HepG2 (cell line): ENCODE data around the gene B3GNT8. TPM values are rescaled to one million over a fixed set of nuclear protein-coding genes. Genes with fewer than 3 reads are reported as not detected.

ENCODE experiments used
- ATAC-seq: fragments of 200-7000 bp; cut with Tn5 transposase; 3 replicates; pipeline ENCODE4 v1.9.1; 2020; ENCODE audit warnings: mild to moderate bottlenecking, moderate library complexity
- BruUV-seq: library from RNA; stranded (reverse); fragments of 400-500 nt; replicated peaks from 2 replicates; lab custom pipeline; 2021; lab: Mats Ljungman, UMichigan
- CTCF ChIA-PET: fragments of 300-600 bp; formaldehyde crosslinking; extraction: SDS; loops from one replicate; lab custom pipeline; 2021; ENCODE audit warnings: low total read pairs, inconsistent platforms, low intra/inter-chr PET ratio; lab: Yijun Ruan, JAX
- POLR2A ChIA-PET: fragments of 350-600 bp; sonication (Branson Sonifier 250); formaldehyde crosslinking; loops from one replicate; lab custom pipeline; 2020; ENCODE audit warnings: antibody characterized with exemption, inconsistent platforms; lab: Yijun Ruan, JAX
- DNase-seq: peaks from one replicate; pipeline ENCODE4 v3.0.0-alpha.2; 2015; ENCODE audit warnings: low spot score
- FAIRE-seq: peaks from 3 replicates; lab custom pipeline; 2011; peaks lifted over from hg19 to GRCh38; lab: Jason Lieb, UNC
- H2AFZ ChIP-seq: one replicate; pipeline ENCODE4 v1.6.1; 2011; ENCODE audit warnings: low read length, inconsistent platforms
- H3K27ac ChIP-seq: fragments of 300-600 bp; 3 replicates; pipeline ENCODE4 v1.8.0; 2011; ENCODE audit warnings: mixed run types, mild to moderate bottlenecking, mixed read lengths, low read length, inconsistent platforms; ENCODE audit not compliant: insufficient read depth; ENCODE audit errors: extremely low read length
- H3K27me3 ChIP-seq, 2 experiments: fragments of 200-600 bp in 1 of 2; 2 replicates in 1 of 2; 3 replicates in 1 of 2; pipeline versions ENCODE4 v1.6.0 to v1.8.0; 2011; ENCODE audit warnings: low read length in 2 of 2, mild to moderate bottlenecking in 2 of 2, moderate library complexity in 2 of 2, inconsistent platforms in 1 of 2; ENCODE audit not compliant: insufficient read depth in 2 of 2, control insufficient read depth in 1 of 2
- H3K36me3 ChIP-seq, 2 experiments: fragments of 200-600 bp in 1 of 2; replicated peaks in 1 of 2; 2 replicates in 1 of 2; 3 replicates in 1 of 2; pipeline versions ENCODE4 v1.5.1 to v1.8.0; 2011; ENCODE audit warnings: low read length in 2 of 2, inconsistent platforms in 1 of 2; ENCODE audit not compliant: insufficient read depth in 2 of 2, control insufficient read depth in 1 of 2
- H3K4me1 ChIP-seq: 2 replicates; pipeline ENCODE4 v1.5.1; 2012; ENCODE audit warnings: low read length, inconsistent platforms; ENCODE audit not compliant: insufficient read depth
- H3K4me2 ChIP-seq: 2 replicates; pipeline ENCODE4 v1.6.0; 2011; ENCODE audit warnings: low read depth, low read length, inconsistent platforms
- H3K4me3 ChIP-seq, 3 experiments: fragments of 200-600 bp in 1 of 3; sonication (generic), shearing (Covaris generic) in 1 of 3; replicated peaks in 1 of 3; 2 replicates each; pipeline ENCODE4 v1.5.1; 2011 to 2016; ENCODE audit warnings: low read length in 3 of 3, inconsistent platforms in 2 of 3, low read depth in 2 of 3, mild to moderate bottlenecking in 2 of 3, control low read depth in 1 of 3, mixed read lengths in 1 of 3; ENCODE audit not compliant: insufficient read depth in 1 of 3
- H3K79me2 ChIP-seq: one replicate; pipeline ENCODE4 v1.6.1; 2011; ENCODE audit warnings: low read length, inconsistent platforms; ENCODE audit not compliant: insufficient read depth
- H3K9ac ChIP-seq: 2 replicates; pipeline ENCODE4 v1.6.0; 2011; ENCODE audit warnings: mild to moderate bottlenecking, low read depth, low read length, inconsistent platforms; ENCODE audit not compliant: insufficient read depth
- H3K9me3 ChIP-seq: 2 replicates; pipeline ENCODE4 v1.5.1; 2012; ENCODE audit warnings: mild to moderate bottlenecking, low read length
- H4K20me1 ChIP-seq: 2 replicates; pipeline ENCODE4 v1.6.0; 2011; ENCODE audit warnings: inconsistent platforms, mild to moderate bottlenecking, low read length, moderate library complexity; ENCODE audit not compliant: insufficient read depth
- RARG ChIP-seq: sonication (generic); formaldehyde crosslinking; IDR thresholded peaks from 2 replicates; pipeline ENCODE4 v1.4.0; 2020; ENCODE audit warnings: low read depth, mild to moderate bottlenecking, missing genetic modification reagents
- XBP1 ChIP-seq: sonication (generic); formaldehyde crosslinking; IDR thresholded peaks from 2 replicates; pipeline ENCODE4 v1.5.0; 2020; ENCODE audit warnings: missing genetic modification reagents
- ZNF251 ChIP-seq: sonication (generic); formaldehyde crosslinking; IDR thresholded peaks from 2 replicates; pipeline ENCODE4 v1.9.0; 2021; ENCODE audit warnings: mild to moderate bottlenecking, missing genetic modification reagents
- ZNF432 ChIP-seq: sonication (generic); formaldehyde crosslinking; IDR thresholded peaks from 2 replicates; pipeline ENCODE4 v1.5.0; 2020; ENCODE audit warnings: missing genetic modification reagents, mild to moderate bottlenecking, borderline replicate concordance
- ZNF558 ChIP-seq: sonication (generic); formaldehyde crosslinking; IDR thresholded peaks from 2 replicates; pipeline ENCODE4 v1.9.0; 2022; ENCODE audit warnings: mild to moderate bottlenecking, missing genetic modification reagents, borderline replicate concordance
- WGBS: methylation state at CpG from one replicate; pipeline ENCODE4 v1.1.6; 2017; ENCODE audit warnings: low lambda C conversion rate; 5-methylcytosine and 5-hydroxymethylcytosine counted together
- in situ Hi-C: cut with HindIII; loops from 2 replicates; pipeline ENCODE4 v1.10.0; 2017; ENCODE audit warnings: low pct_unique_long_range_greater_than_20kb; ENCODE audit not compliant: extremely low pct_ligation_motif_present
- intact Hi-C: fragments of 100-400 bp; cut with micrococcal nuclease; formaldehyde crosslinking; loops from one replicate; pipeline ENCODE4 v1.10.0; 2022; ENCODE audit not compliant: unreplicated experiment
- polyA plus RNA-seq, 8 experiments: library from polyadenylated mRNA; depleted of rRNA in 3 of 8; stranded (reverse) in 7 of 8; unstranded in 1 of 8; fragments of >200 nt; fragmentation: Illumina TruSeq in 4 of 8; extraction: Trizol in 4 of 8; gene quantifications; 2 replicates each; pipeline versions ENCODE4 v1.2.1 to v1.2.3, GENCODE V29; 2011 to 2016; ENCODE audit warnings: low read depth in 4 of 8, missing spikeins in 1 of 8, mixed read lengths in 1 of 8; ENCODE audit not compliant: insufficient read depth in 1 of 8
- total RNA-seq, 5 experiments: library from RNA; depleted of rRNA; stranded (reverse); fragments of >200 nt; fragmentation: Illumina TruSeq; extraction: Trizol; gene quantifications; 2 replicates each; pipeline ENCODE4 v1.2.3, GENCODE V29; 2016; ENCODE audit warnings: low read depth in 1 of 5
- TF ChIP-seq, protein P1 (sequence below): sonication (generic); formaldehyde crosslinking; IDR thresholded peaks from 2 replicates; pipeline ENCODE4 v1.4.0; 2020; ENCODE audit warnings: missing genetic modification reagents
- TF ChIP-seq, protein P2 (sequence below): sonication (generic); formaldehyde crosslinking; IDR thresholded peaks from 2 replicates; pipeline ENCODE4 v1.5.1; 2020; ENCODE audit warnings: mild to moderate bottlenecking, missing genetic modification reagents, borderline replicate concordance
- TF ChIP-seq, protein P3 (sequence below): sonication (generic); formaldehyde crosslinking; IDR thresholded peaks from 2 replicates; pipeline ENCODE4 v1.4.0; 2020; ENCODE audit warnings: missing genetic modification reagents
- TF ChIP-seq, protein P4 (sequence below): IDR thresholded peaks from 2 replicates; pipeline ENCODE4 v1.6.1; 2016; ENCODE audit warnings: mild to moderate bottlenecking, missing biosample characterization, missing genetic modification reagents

B3GNT8 gene
- total and polyA plus RNA-seq, 2 of the 13 experiments (the other 11 are each of a cell fraction or from before 2014, with no cell fraction given): 0.26 to 1.9 TPM

DNA sequence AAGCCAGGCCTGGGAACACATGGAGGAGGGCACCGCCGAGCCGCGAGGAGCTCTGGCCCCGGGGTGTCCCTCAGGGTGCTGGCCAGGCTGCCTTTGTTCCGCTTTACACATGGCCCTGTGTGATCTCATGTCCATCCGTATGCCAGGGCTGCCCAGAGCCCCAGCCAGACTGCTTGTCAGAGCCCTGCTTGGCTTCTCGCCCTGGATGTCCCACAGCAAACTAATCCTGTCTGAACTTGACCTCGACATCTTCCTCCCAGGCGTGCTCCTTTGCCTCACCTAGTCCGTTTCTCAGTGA lies 15.3 kb downstream of the B3GNT8 start:
- Histone ChIP-seq H3K9ac (no peak overlapping the region), H3K4me1 (peaks cover 30% of the 10 kb centered on the region), H4K20me1 (no peaks in the 10 kb centered on the region), H3K9me3 (no peaks in the 10 kb centered on the region), H3K36me3 (peaks cover 7 to 15% of the 10 kb centered on the region in 2 experiments; a peak in 4 of 5 replicates), H3K4me2 (no peak overlapping the region), H2AFZ (no peak overlapping the region), H3K4me3 (no peak overlapping the region), H3K27me3 (no peaks in the 10 kb centered on the region), H3K79me2 (no peaks in the 10 kb centered on the region), H3K27ac (no peak overlapping the region)
- FAIRE-seq (no peak), ATAC-seq (no peak), DNase-seq (no peak)
- intact Hi-C loops (no loop called here), in situ Hi-C loops (no loop called here)
- ChIA-PET POLR2A (interaction anchor here (0.8 kb wide), 1 partner anchor 15 kb away, joined by 5 read pairs; the partner anchor contains the start of gene B3GNT8), CTCF (no interaction called here)
- no TSS peak for BruUV-seq
- 57% methylated on average over 5 of the region's 11 CpGs for WGBS
- TF ChIP-seq ZNF251 (CRISPR knock-in tag): no peak
- TF ChIP-seq, protein P1, sequence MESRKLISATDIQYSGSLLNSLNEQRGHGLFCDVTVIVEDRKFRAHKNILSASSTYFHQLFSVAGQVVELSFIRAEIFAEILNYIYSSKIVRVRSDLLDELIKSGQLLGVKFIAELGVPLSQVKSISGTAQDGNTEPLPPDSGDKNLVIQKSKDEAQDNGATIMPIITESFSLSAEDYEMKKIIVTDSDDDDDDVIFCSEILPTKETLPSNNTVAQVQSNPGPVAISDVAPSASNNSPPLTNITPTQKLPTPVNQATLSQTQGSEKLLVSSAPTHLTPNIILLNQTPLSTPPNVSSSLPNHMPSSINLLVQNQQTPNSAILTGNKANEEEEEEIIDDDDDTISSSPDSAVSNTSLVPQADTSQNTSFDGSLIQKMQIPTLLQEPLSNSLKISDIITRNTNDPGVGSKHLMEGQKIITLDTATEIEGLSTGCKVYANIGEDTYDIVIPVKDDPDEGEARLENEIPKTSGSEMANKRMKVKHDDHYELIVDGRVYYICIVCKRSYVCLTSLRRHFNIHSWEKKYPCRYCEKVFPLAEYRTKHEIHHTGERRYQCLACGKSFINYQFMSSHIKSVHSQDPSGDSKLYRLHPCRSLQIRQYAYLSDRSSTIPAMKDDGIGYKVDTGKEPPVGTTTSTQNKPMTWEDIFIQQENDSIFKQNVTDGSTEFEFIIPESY: 0 out of 2 replicates have a peak, but pooled peaks have one; percentile 17

DNA sequence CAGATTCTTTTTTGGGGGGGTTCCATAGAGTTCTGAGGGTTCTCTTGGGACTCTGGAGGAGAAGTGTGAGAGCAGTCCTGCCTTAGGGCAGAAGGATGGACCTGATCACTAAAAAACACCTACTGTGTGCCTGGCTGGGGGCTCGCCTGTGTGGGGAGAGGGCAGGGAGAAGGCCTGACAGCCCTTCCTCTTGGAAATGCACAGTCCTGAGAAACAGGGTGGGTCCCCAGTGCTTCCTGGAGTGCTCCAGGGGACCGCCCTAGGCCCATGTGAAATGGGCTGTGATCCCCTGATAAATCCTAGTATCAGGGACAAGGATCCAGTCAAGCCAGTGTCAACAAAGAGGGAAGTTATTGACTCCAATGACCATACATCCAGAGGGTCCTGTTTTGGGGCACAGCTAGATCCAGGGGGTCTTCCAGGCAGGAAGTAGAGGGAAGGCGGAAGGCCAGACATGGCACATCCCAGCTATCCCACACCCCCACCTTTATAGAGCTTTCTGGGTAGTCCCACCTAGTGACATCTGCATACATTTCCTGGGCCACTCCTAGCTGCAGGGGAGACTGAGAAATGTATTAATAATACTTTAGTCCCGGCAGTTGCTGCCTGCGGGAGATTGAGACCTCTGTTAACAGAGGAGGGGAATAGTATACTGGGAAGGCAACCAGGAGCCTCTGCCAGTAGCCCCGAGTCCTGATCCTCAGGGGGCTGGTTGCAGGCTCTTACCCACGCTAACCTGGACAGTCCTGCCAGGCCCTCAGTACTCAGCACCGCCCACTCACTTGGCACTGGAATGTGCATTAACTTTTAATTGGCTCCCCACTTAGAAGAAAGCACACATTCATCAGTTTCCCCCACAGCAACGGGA lies 15.8 kb downstream of the B3GNT8 start:
- H3K4me2 ChIP-seq: no peak overlapping the region
- H3K27ac ChIP-seq: no peak overlapping the region
- WGBS: 86% methylated on average over 7 of the region's 9 CpGs
- peaks cover 7 to 15% of the 10 kb centered on the region in 2 experiments; a peak in 4 of 5 replicates for H3K36me3 ChIP-seq
- POLR2A ChIA-PET: interaction anchor here (0.6 kb wide), 1 partner anchor 394 kb away, joined by 3 read pairs; no protein-coding TSS in a partner anchor
- DNase-seq: no peak
- BruUV-seq: no TSS peak
- H3K27me3 ChIP-seq: no peaks in the 10 kb centered on the region
- no peak for FAIRE-seq
- no peaks in the 10 kb centered on the region for H3K79me2 ChIP-seq
- no peak overlapping the region for H3K9ac ChIP-seq
- in situ Hi-C loops (no loop called here), intact Hi-C loops (no loop called here)
- no peaks in the 10 kb centered on the region for H3K9me3 ChIP-seq
- no peaks in the 10 kb centered on the region for H4K20me1 ChIP-seq
- peaks cover 30% of the 10 kb centered on the region for H3K4me1 ChIP-seq
- no peak for ATAC-seq
- CTCF ChIA-PET: no interaction called here
- no peak overlapping the region for H3K4me3 ChIP-seq
- no peak overlapping the region for H2AFZ ChIP-seq
- TF ChIP-seq XBP1 (no peak), RARG (no peak), ZNF558 (CRISPR knock-in tag) (no peak), ZNF432 (CRISPR knock-in tag) (no peak)
- TF ChIP-seq, protein P2, sequence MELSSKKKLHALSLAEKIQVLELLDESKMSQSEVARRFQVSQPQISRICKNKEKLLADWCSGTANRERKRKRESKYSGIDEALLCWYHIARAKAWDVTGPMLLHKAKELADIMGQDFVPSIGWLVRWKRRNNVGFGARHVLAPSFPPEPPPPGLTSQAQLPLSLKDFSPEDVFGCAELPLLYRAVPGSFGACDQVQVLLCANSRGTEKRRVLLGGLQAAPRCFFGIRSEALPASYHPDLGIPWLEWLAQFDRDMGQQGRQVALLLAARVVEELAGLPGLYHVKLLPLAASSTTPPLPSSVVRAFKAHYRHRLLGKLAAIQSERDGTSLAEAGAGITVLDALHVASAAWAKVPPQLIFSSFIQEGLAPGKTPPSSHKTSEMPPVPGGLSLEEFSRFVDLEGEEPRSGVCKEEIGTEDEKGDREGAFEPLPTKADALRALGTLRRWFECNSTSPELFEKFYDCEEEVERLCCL (CRISPR knock-in tag): no peak
- TF ChIP-seq, protein P3, sequence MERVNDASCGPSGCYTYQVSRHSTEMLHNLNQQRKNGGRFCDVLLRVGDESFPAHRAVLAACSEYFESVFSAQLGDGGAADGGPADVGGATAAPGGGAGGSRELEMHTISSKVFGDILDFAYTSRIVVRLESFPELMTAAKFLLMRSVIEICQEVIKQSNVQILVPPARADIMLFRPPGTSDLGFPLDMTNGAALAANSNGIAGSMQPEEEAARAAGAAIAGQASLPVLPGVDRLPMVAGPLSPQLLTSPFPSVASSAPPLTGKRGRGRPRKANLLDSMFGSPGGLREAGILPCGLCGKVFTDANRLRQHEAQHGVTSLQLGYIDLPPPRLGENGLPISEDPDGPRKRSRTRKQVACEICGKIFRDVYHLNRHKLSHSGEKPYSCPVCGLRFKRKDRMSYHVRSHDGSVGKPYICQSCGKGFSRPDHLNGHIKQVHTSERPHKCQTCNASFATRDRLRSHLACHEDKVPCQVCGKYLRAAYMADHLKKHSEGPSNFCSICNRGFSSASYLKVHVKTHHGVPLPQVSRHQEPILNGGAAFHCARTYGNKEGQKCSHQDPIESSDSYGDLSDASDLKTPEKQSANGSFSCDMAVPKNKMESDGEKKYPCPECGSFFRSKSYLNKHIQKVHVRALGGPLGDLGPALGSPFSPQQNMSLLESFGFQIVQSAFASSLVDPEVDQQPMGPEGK (CRISPR knock-in tag): no peak
- TF ChIP-seq, protein P4, sequence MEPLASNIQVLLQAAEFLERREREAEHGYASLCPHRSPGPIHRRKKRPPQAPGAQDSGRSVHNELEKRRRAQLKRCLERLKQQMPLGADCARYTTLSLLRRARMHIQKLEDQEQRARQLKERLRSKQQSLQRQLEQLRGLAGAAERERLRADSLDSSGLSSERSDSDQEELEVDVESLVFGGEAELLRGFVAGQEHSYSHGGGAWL (CRISPR knock-in tag): no peak
